Type B pancreatic cell (in vitro differentiated cells): ENCODE data around the gene ZSWIM9. TPM values are rescaled to one million over a fixed set of nuclear protein-coding genes. Genes with fewer than 3 reads are reported as not detected.

Experiments used
- DNase-seq: peaks from one replicate; pipeline ENCODE4 v3.0.0; 2021; ENCODE audit warnings: mixed read lengths; ENCODE audit not compliant: unreplicated experiment; ENCODE audit errors: extremely low spot score
- H3K27ac Mint-ChIP-seq: 2 replicates; pipeline ENCODE4 v1.8.0; 2021; ENCODE audit warnings: mild to moderate bottlenecking, mixed read lengths
- H3K27me3 Mint-ChIP-seq: 2 replicates; pipeline ENCODE4 v1.8.0; 2021; ENCODE audit warnings: mixed read lengths
- H3K36me3 Mint-ChIP-seq: 2 replicates; pipeline ENCODE4 v1.8.0; 2021; ENCODE audit warnings: mixed read lengths
- H3K4me1 Mint-ChIP-seq: one replicate; pipeline ENCODE4 v1.8.0; 2021; ENCODE audit warnings: mixed read lengths; ENCODE audit not compliant: unreplicated experiment
- H3K4me3 Mint-ChIP-seq: 2 replicates; pipeline ENCODE4 v1.8.0; 2021; ENCODE audit warnings: mild to moderate bottlenecking, mixed read lengths
- H3K9me3 Mint-ChIP-seq: 2 replicates; pipeline ENCODE4 v1.8.0; 2021; ENCODE audit warnings: mixed read lengths
- total RNA-seq: library from RNA; stranded (reverse); gene quantifications from 2 replicates; pipeline ENCODE4 v1.2.1, GENCODE V29; 2021; ENCODE audit warnings: low replicate concordance
- TF ChIP-seq, protein P1 (sequence below): fragments of 200-600 bp; sonication (generic); conservative IDR thresholded peaks from 2 replicates; pipeline ENCODE4 v1.5.0; 2021; ENCODE audit warnings: antibody characterized with exemption, mild to moderate bottlenecking

Gene ZSWIM9
- total RNA-seq, 1 donor from 2014 or later: 10.7 TPM

DNA sequence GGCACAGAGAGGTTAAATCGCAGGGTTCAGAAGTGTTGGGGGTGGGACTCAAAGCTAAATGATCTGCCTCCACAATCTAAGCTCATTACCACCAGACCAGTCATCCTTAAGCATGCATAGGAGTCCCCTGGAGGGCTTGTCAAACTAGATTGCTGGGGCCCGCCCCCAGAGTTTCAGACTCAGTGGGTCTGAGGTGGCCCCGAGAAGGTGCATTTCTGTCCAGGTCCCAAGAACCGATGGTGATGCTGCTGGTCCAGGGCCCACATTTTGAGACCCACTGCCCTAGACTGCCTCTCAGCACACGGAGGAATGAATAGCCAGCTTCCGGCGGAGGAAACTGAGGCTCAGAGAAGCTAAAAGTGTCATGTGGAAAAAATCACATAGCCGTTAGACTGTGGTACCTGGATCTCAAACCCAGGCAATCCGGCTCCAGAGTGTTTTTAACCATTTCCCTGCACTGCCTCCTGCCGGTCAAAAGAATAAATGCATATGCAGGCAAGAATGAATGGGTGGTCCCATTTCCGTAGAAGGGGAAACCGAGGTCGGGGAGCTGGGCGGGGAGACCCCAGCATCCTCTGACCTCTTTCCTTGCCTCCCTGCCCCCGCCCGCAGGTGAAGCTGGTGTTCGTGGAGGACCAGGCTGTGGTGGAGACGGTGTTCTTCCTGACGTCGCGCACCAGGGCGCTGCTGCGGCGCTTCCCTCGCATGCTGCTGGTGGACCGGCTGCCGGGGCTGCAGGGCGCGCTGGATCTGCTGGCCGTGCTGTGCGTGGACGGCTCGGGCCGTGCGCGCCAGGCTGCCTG lies 23.8 kb downstream of the ZSWIM9 start:
- Mint-ChIP-seq H3K27me3 (no peaks in the 10 kb centered on the region), H3K36me3 (peaks cover 13% of the 10 kb centered on the region), H3K4me3 (no peak overlapping the region), H3K27ac (no peak overlapping the region), H3K9me3 (no peaks in the 10 kb centered on the region), H3K4me1 (peaks cover 15% of the 10 kb centered on the region)
- no peak for DNase-seq
- TF ChIP-seq, protein P1, sequence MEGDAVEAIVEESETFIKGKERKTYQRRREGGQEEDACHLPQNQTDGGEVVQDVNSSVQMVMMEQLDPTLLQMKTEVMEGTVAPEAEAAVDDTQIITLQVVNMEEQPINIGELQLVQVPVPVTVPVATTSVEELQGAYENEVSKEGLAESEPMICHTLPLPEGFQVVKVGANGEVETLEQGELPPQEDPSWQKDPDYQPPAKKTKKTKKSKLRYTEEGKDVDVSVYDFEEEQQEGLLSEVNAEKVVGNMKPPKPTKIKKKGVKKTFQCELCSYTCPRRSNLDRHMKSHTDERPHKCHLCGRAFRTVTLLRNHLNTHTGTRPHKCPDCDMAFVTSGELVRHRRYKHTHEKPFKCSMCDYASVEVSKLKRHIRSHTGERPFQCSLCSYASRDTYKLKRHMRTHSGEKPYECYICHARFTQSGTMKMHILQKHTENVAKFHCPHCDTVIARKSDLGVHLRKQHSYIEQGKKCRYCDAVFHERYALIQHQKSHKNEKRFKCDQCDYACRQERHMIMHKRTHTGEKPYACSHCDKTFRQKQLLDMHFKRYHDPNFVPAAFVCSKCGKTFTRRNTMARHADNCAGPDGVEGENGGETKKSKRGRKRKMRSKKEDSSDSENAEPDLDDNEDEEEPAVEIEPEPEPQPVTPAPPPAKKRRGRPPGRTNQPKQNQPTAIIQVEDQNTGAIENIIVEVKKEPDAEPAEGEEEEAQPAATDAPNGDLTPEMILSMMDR: peak; percentile 74

DNA sequence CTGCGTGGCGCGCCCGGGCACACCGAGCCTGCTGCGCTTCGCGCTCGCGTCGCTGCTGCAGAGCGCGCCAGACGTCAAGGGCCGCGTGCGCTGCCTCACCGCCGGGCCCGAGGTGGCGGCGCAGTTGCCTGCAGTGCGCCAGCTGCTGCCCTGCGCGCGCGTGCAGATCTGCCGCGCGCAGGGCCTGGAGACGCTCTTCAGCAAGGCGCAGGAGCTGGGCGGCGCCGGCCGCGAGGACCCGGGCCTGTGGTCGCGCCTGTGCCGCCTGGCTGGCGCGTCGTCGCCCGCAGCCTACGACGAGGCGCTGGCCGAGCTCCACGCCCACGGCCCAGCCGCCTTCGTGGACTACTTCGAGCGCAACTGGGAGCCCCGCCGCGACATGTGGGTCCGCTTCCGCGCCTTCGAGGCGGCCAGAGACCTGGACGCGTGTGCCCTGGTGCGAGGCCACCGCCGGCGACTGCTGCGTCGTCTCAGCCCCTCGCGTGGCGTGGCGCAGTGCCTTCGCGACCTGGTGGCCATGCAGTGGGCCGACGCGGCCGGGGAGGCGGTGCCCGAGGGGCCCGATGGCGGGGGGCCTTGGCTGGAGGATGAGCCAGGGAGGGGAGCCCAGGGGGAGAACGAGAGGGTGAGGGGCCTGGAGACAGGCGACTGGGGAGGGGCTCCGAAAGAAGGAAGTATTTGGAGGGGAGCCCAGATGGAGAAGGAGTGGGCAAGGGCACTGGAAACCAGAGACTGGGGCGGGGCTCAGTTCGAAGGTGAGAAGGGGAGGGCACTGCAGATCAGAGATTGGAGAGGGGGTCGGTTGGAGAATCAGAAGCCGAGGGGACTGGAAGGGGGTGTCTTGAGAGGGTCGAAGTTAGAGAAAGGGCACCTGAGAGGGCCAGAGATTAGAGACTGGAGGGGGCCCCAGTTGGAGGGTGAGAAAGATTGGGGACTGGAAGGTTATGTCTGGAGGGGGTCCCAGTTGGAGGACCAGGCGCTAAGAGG lies 24.7 kb downstream of the ZSWIM9 start:
- no peak for DNase-seq
- H3K9me3 Mint-ChIP-seq: no peaks in the 10 kb centered on the region
- H3K27me3 Mint-ChIP-seq: no peaks in the 10 kb centered on the region
- peaks cover 14% of the 10 kb centered on the region for H3K4me1 Mint-ChIP-seq
- H3K36me3 Mint-ChIP-seq: peaks cover 8% of the 10 kb centered on the region
- TF ChIP-seq, protein P1: no peak
- no peak overlapping the region for H3K4me3 Mint-ChIP-seq
- no peak overlapping the region for H3K27ac Mint-ChIP-seq

DNA sequence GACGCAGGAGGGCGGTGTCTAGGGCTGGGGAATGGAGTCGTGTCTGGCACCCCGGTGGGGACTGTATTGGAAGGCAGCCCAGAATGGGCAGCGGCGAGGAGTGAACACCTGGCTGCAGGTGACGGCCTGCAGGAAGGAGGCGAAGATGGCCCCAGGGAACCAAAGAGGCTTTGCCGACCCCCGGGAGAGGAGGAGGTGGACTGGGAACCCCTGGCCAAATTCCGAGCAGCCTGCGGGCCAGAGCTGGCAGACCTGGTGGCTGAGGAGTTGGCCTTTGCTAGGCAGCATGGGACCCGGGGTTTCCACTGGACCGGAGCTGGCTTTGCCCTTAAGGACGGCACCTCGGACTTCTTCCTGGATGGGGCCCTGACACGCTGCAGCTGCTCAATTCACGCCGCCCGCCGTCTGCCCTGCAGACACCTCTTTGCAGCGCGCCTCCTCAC lies 25.9 kb downstream of the ZSWIM9 start:
- no peaks in the 10 kb centered on the region for H3K27me3 Mint-ChIP-seq
- no peak for DNase-seq
- no peaks in the 10 kb centered on the region for H3K9me3 Mint-ChIP-seq
- no peak overlapping the region for H3K4me3 Mint-ChIP-seq
- no peak overlapping the region for H3K27ac Mint-ChIP-seq
- TF ChIP-seq, protein P1: no peak
- peaks cover 4% of the 10 kb centered on the region for H3K36me3 Mint-ChIP-seq
- H3K4me1 Mint-ChIP-seq: peaks cover 6% of the 10 kb centered on the region

DNA sequence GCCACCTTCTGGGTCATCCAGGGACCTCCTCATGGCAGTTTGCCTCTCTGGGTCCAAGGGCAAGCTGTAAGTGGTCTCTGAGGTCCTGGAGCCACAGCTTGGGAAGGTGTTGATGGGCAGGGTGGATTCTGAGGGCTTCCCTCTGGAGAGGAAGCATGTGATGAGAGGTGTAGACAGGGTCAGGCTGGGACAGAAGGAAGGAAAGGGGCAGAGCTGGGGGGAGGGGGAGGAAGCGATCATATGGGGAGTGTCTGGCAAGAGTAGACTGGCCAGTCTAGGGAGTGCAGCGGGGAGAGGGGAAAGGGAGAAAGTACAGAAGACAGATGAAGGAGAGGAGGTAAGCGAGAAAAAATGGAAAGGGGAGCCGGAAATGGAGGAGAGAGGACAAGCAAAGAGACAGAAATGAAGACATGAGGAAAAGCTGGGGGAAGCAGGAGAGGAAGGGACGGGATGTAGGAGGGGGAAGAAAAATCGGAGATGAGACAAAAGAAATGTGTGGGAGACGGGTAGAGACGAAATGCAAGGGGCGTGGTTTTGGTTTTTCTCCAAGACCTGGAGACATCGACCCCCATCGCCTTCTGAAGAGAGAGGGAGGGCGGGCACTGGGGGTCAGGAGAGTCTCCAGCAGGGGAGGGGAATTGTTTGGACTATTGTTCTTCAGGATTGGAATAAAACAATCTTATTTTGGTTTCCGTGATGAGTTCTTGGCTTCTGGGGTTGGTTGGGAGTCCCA lies 26.6 kb downstream of the ZSWIM9 start:
- Mint-ChIP-seq H3K36me3 (peaks cover 4% of the 10 kb centered on the region), H3K4me3 (no peak overlapping the region), H3K4me1 (peaks cover 6% of the 10 kb centered on the region), H3K27ac (peak overlapping the region; percentile 23), H3K9me3 (no peaks in the 10 kb centered on the region), H3K27me3 (no peaks in the 10 kb centered on the region)
- DNase-seq: no peak
- TF ChIP-seq, protein P1: no peak

DNA sequence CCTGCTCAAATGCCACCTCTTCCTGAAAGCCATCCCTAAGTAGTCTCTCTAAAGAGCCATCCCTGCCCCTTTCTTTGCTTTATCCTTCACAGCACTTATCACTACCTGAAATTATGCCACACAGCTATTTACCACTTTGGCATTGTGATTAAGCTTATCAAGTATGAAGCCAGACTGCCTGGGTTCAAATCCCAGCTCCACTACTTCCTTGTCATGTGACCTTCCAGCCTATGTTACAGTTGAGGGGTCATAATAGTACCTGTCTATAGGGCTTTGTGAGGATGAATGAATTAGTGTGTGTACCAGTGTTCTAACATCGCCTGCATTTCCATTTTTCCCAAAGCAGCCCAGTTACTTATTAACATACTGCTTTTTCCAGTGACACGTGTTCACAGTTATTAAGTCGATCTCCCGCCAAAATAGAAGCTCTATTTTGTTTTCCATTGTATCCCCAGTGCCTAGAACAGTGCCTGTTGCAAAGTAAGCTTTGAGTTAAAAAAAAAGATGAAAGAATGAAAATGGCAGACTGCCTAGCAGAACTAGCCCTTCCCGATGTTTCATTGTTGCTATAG lies 32.8 kb downstream of the ZSWIM9 start:
- DNase-seq: no peak
- Mint-ChIP-seq H3K27me3 (no peaks in the 10 kb centered on the region), H3K36me3 (no peaks in the 10 kb centered on the region), H3K9me3 (no peaks in the 10 kb centered on the region), H3K4me3 (no peak overlapping the region), H3K4me1 (no peaks in the 10 kb centered on the region), H3K27ac (no peak overlapping the region)
- TF ChIP-seq, protein P1: no peak
